Right cardiac atrium (tissue), 5 donors: ENCODE measurements around the gene MIEF2. TPM values are rescaled to one million over a fixed set of nuclear protein-coding genes. Genes with fewer than 3 reads are reported as not detected.
"Not testable (repeated sequence)": the region's sequence is repeated elsewhere in the genome, so short reads cannot be mapped to it uniquely, and the experiment has no call there.

Experiments used
- ATAC-seq, 2 donors: fragments of 200-7000 bp; cut with Tn5 transposase; one replicate each; pipeline versions ENCODE4 v1.8.0 to v1.9.1; 2020; ENCODE audit warnings: moderate library complexity in 2 of 2, mild to moderate bottlenecking in 1 of 2
- DNase-seq, 3 donors: peaks; one replicate each; pipeline ENCODE4 v3.0.0-alpha.2; 2020
- H3K27ac ChIP-seq: one replicate; pipeline ENCODE4 v1.5.1; 2013; ENCODE audit warnings: mild to moderate bottlenecking, low read length, control low read depth, moderate library complexity
- H3K27me3 ChIP-seq: one replicate; pipeline ENCODE4 v1.6.1; 2013; ENCODE audit not compliant: control insufficient read depth, insufficient read depth
- H3K4me1 ChIP-seq: one replicate; pipeline ENCODE4 v1.6.1; 2013; ENCODE audit warnings: low read length; ENCODE audit not compliant: control insufficient read depth, insufficient read depth
- H3K4me3 ChIP-seq: one replicate; pipeline ENCODE4 v1.5.1; 2013; ENCODE audit warnings: low read length, control low read depth
- H3K9me3 ChIP-seq: one replicate; pipeline ENCODE4 v1.6.1; 2013; ENCODE audit warnings: low read length; ENCODE audit not compliant: control insufficient read depth
- WGBS: extraction: QIAGEN DNeasy Blood & Tissue Kit; methylation state at CpG from one replicate; pipeline ENCODE4 v1.1.7; 2013; 5-methylcytosine and 5-hydroxymethylcytosine counted together
- intact Hi-C, 4 donors: fragments of 100-400 bp; cut with DNase I; formaldehyde crosslinking; loops; one replicate each; pipeline versions ENCODE4 v1.11.0 to v1.14.0; 2022 to 2023
- polyA plus RNA-seq: library from polyadenylated mRNA; stranded (reverse); fragments of 200-250 nt; gene quantifications from one replicate; pipeline ENCODE4 v1.2.3, GENCODE V29; 2013
- total RNA-seq, 4 donors: library from RNA; stranded (reverse); fragmentation: NEBNext Ultra II Directional; extraction: Animal tissue kit (Norgen Biotek cat#: 25700); gene quantifications; one replicate each; pipeline ENCODE4 v1.2.1, GENCODE V29; 2021
- donor health status: healthy with polysubstance abuse.
- donor health status: DM: no; HTN: yes; CAD: no.
- donor health status: DM: no; HTN: no; CAD: no.
- donor health status: DM: no; HTN: yes; CAD: no; lungs with severe emphysema.
- donor health status: DM: yes; HTN: yes; CAD: no.

Gene MIEF2
- total and polyA plus RNA-seq, 5 donors = 13.1 to 20.7 (median 18.5) TPM

DNA sequence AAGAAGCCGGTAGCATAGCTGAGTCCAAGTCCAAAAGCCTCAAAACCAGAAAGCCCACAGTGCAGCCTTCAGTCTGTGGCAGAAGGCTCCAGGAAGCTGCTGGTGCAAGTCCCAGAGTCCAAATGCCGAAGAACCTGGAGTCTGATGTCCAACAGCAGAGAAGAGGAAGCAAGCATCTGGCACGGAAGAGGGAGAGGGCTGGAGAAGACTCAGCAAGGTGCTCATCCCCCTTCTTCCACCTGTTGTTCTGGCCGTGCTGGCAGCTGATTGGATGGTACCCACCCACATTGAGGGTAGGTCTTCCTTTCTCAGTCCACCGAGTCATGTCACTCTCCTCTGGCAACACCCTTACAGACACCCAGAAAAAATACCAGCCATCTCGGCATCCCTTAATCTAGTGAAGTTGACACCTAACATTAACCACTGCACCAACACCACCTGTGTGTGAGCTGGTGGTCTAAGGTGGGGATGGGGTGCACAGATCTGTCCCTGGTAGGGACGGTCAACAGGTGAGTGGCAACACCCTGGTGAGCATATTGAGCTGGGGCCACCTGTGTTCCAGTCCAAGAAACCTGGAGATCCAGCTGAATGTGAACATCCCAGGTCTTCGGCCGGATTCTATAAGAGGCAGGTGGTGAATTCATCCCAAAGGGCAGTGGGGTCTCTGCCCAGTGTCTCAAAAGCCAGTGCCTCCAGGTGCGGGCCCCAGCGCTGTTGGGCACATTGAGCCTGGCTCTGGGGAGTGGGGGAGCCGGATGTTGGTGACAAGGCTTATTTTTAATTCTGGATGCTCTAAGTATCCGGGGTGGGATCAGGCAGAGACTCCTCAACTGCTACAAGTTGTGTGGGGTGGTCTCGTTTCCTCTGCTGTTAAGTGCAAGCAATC is 9.8 kb downstream of the MIEF2 start:
- Histone ChIP-seq H3K27ac (no peak overlapping the region), H3K4me3 (no peak overlapping the region), H3K9me3 (no peaks in the 10 kb centered on the region), H3K4me1 (no peaks in the 10 kb centered on the region), H3K27me3 (no peaks in the 10 kb centered on the region)
- ATAC-seq (no peak), DNase-seq (no peak)
- intact Hi-C loops = no loop called here
- WGBS = 78% methylated on average over 14 of the region's 14 CpGs

DNA sequence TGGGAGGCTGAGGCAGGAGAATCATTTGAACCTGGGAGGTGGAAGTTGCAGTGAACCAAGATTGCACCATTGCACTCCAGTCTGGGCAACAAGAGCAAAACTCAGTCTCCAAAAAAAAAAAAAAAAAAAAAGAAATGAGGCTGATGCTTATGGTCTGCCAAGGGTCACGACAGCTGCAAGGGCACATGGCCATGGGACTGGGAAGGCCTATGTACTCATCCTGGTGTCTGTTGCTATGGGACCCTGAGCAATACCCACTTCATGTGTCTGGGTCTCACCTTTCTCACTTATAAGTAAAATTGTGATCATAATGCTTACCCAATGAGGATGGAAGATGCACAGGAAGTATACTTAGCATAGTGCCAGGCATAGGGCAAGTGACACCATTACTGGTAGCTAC is 16.6 kb downstream of the MIEF2 start:
- ATAC-seq = no peak
- no peak overlapping the region for H3K4me3 ChIP-seq
- H3K4me1 ChIP-seq = no peaks in the 10 kb centered on the region
- H3K27ac ChIP-seq = no peak overlapping the region
- no peak for DNase-seq
- no peaks in the 10 kb centered on the region for H3K9me3 ChIP-seq
- H3K27me3 ChIP-seq = no peaks in the 10 kb centered on the region
- intact Hi-C loops = no loop called here
- 80% methylated on average over 1 of the region's 1 CpG for WGBS

GRCh38 chr17:18278867-18279266 is 18.4 kb downstream of the MIEF2 start:
- no peaks in the 10 kb centered on the region for H3K4me1 ChIP-seq
- ATAC-seq = no peak

DNA sequence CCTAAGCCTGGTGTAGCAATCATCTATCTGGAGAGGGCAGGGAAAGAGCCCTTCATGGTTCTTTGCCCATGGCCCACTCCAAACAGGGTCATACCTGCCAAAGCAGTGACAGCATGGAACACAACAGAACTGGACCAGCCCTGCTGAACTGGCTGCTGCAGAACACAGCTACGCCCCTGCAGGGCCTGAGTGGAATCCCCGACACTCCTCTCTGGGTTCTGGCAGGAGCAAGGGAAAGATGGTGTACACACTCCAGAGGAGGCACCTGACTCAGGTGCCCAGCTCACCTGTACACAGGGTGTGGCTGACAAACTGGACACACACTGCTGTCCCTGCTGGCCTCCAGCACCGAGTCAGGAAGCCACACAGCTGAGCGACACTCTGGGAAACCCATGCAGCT is 19.8 kb downstream of the MIEF2 start:
- no peaks in the 10 kb centered on the region for H3K4me1 ChIP-seq
- WGBS = 88% methylated on average over 4 of the region's 4 CpGs
- H3K27ac ChIP-seq = no peak overlapping the region
- H3K27me3 ChIP-seq = no peaks in the 10 kb centered on the region
- no peaks in the 10 kb centered on the region for H3K9me3 ChIP-seq
- H3K4me3 ChIP-seq = no peak overlapping the region
- ATAC-seq (no peak), DNase-seq (no peak)
- intact Hi-C loops = no loop called here

More at GRCh38 chr17:18278867-18279266, 18.4 kb downstream of the MIEF2 start:
- Histone ChIP-seq H3K27me3 (no peaks in the 10 kb centered on the region), H3K4me3 (no peak overlapping the region), H3K27ac (no peak overlapping the region), H3K9me3 (no peaks in the 10 kb centered on the region)
- intact Hi-C loops = no loop called here
- 81% methylated on average over 3 of the region's 3 CpGs for WGBS
- no peak for DNase-seq

DNA sequence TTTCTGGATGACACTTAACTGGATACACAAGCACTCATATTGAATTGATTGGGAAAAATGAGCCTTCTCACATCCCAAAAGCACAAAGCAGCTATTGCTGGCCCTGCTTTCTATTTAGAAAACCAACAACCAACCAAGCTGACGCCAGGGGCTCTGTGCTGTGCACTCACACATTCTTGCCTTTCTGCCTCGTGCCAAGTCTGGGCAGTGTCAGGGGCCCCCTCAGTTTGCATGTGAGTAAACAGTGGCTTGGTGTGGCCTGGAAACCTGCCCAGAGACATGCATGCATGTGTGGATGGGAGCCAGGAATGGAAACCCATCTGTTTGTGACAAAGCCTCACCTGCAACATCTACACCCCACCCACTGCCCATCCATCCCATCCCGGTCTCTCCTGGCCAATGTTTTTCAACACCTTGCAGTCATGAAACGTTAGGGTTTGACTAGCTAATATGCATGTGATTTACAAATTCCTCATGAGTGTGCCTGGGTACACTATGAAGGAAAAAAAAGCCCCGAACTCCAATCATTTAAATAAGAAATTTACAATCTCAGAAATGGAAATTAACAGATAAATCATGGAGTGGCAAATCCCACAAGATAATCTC is 20.4 kb downstream of the MIEF2 start:
- no peak overlapping the region for H3K4me3 ChIP-seq
- DNase-seq (no peak), ATAC-seq (no peak)
- H3K4me1 ChIP-seq = no peaks in the 10 kb centered on the region
- H3K27me3 ChIP-seq = no peaks in the 10 kb centered on the region
- intact Hi-C loops = no loop called here
- no peaks in the 10 kb centered on the region for H3K9me3 ChIP-seq
- no peak overlapping the region for H3K27ac ChIP-seq
- 50% methylated on average over 5 of the region's 5 CpGs for WGBS

DNA sequence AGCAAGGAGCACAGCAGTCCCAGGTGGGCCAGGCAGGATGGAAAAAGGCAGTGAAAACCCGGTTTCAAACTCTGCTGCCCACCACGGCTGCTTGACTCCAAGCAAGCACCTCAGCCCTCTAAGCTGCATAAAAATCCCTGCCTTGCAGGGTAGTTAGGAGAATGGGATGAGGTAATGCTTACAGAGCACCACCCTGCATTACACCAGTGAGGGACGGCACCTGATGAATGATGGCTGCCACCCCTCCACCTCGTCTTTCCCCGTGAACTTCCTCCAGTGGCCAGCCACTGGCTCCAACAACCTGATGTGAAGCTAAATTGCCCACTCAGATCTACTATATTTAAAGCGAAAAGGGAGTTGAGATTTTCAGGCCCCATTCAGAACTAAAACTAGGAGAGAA is 21.3 kb downstream of the MIEF2 start:
- intact Hi-C loops = loop anchor here in 1 of 4 donors (2.0 kb wide), 1 partner anchor 17 kb away; no protein-coding TSS in a partner anchor
- 85% methylated on average over 6 of the region's 6 CpGs for WGBS

GRCh38 chr17:18285296-18285695 is 24.8 kb downstream of the MIEF2 start:
- H3K27ac ChIP-seq = no peak overlapping the region
- H3K27me3 ChIP-seq = no peaks in the 10 kb centered on the region
- no peaks in the 10 kb centered on the region for H3K4me1 ChIP-seq
- WGBS = 97% methylated on average over 11 of the region's 11 CpGs
- no peak for DNase-seq
- no peaks in the 10 kb centered on the region for H3K9me3 ChIP-seq
- H3K4me3 ChIP-seq = no peak overlapping the region
- intact Hi-C loops = no loop called here
- no peak for ATAC-seq

More for the DNA sequence above, 21.3 kb downstream of the MIEF2 start:
- Histone ChIP-seq H3K4me1 (no peaks in the 10 kb centered on the region), H3K27ac (no peak overlapping the region), H3K27me3 (no peaks in the 10 kb centered on the region), H3K9me3 (no peaks in the 10 kb centered on the region), H3K4me3 (no peak overlapping the region)
- no peak for ATAC-seq
- DNase-seq = no peak

DNA sequence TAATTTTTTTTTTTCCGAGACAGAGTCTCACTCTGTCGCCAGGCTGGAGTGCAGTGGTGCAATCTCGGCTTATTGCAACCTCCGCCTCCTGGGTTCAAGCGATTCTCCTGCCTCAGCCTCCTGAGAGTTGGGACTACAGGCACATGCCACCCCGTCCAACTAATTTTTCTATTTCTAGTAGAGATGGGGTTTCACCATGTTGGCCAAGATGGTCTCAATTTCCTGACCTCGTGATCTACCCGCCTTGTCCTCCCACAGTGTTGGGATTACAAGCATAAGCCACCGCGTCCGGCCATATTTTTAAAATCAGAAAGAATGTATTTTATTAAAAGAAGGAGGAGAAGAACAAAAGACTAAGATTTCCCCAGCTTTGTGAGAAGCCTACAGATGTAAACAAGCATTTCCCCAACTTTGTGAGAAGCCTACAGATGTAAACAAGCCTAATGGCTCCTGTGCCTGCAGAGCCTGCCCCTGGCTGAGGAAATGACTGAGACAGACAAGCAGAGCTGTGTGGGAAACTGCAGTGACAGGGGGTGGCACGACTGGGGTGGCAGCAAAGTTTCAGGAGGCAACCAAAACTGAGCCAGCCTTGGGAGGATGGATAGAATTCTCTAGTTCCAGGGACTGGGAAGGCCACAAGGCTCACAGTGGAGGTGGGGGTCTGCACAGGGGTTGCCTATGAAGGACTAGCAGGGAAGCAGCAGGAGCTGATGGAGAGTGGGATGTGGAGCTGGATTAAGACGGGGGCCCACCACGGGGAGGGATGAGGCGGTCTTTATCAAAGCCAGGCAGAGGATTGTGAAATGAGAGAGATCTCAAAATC is 31.5 kb downstream of the MIEF2 start:
- intact Hi-C loops = no loop called here
- ATAC-seq (no peak), DNase-seq (no peak)
- Histone ChIP-seq H3K4me1 (no peaks in the 10 kb centered on the region), H3K27me3 (no peaks in the 10 kb centered on the region), H3K4me3 (no peak overlapping the region), H3K9me3 (no peaks in the 10 kb centered on the region), H3K27ac (no peak overlapping the region)
- WGBS = 93% methylated on average over 15 of the region's 15 CpGs

DNA sequence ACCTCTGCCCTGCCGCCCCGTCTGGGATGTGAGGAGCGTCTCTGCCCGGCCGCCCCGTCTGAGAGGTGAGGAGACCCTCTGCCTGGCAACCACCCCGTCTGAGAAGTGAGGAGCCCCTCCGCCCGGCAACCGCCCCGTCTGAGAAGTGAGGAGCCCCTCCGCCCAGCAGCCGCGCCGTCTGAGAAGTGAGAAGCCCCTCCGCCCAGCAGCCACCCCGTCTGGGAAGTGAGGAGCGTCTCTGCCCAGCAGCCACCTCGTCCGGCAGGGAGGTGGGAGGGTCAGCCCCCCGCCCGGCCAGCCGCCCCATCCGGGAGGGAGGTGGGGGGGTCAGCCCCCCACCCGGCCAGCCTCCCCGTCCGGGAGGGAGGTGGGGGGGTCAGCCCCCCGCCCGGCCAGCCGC is 37.6 kb downstream of the MIEF2 start:
- DNase-seq, intact Hi-C loops, H3K4me1 ChIP-seq, H3K4me3 ChIP-seq, H3K27me3 ChIP-seq, ATAC-seq, H3K27ac ChIP-seq, H3K9me3 ChIP-seq: not testable (repeated sequence)
- 95% methylated on average over 23 of the region's 30 CpGs for WGBS

DNA sequence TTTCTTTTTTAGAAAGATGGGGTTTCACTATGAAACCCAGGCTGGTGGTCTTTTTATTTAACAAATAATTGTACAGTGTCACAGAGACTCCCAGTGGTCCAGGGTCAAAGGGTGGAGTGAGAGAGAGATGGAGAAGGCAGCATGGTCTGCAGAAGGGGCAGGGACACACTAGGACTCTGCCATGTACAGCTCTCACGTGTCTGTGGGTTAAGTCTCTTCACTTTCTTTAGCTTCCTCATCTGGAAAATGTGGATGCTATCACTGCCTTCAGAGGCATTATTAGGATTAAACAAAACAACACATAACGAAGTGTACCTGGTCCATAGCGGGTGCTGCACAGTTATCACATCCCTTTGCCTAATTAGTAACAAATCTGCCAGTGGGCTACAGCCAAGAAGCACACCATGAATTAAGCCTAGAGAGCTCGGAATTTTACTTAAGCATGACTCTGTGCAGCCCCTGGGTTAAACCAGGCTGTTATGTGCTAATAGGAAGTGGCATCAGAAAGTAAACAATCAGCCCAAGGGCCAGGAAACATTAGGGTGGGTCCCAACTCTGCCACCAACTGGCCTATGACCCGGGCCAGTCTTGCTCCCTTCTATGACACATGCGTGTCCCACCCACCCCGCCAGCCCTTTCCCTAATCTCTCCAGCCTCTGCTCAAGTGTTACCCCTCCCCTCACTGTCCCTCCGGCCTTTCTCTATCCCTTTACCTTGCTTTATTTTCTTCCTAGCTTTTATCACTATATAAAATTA is 40.4 kb downstream of the MIEF2 start:
- H3K27me3 ChIP-seq = no peaks in the 10 kb centered on the region
- DNase-seq = no peak
- H3K4me3 ChIP-seq = no peak overlapping the region
- WGBS = 85% methylated on average over 8 of the region's 8 CpGs
- H3K27ac ChIP-seq = no peak overlapping the region
- H3K4me1 ChIP-seq = no peaks in the 10 kb centered on the region
- H3K9me3 ChIP-seq = no peaks in the 10 kb centered on the region
- ATAC-seq = peak; percentile 75 to 81
- intact Hi-C loops = no loop called here
